ENCODE measurements around the gene PRPF19.

DNA sequence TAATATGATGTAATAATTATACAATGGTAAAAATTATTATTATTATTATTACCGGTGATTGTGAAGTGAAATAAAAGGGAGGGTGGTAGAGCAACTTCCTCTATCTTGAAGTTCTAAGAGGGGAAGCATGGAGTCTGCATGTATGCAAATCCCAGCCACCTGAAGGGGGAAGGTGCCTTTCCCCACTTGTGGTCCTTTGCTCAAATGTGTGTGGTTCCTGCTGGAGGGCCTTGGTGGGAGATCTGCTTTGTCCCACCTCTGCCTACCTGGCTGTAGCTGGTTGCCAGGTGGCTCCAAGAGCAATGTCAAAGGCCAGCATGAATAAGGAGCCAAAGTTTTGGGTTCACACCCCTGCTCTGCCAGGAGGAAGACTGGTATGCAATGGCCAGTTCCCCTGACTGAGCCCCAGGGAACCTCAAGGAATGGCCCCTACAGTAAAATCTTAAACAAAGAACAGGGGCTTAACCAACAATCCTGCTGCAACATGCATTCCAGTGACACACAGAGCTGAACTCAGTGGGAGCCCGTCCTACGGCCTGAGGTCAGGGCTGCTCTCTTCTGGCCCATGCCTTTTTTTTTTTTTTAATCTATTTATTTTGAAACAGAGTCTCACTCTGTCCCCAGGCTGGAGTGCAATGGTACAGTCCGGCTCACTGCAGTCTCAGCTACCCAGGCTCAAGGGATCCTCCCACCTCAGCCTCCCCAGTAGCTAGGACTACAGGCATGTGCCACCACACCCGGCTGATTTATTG, 26.4 kb upstream of the PRPF19 start:
- TF ChIP-seq, protein P1, sequence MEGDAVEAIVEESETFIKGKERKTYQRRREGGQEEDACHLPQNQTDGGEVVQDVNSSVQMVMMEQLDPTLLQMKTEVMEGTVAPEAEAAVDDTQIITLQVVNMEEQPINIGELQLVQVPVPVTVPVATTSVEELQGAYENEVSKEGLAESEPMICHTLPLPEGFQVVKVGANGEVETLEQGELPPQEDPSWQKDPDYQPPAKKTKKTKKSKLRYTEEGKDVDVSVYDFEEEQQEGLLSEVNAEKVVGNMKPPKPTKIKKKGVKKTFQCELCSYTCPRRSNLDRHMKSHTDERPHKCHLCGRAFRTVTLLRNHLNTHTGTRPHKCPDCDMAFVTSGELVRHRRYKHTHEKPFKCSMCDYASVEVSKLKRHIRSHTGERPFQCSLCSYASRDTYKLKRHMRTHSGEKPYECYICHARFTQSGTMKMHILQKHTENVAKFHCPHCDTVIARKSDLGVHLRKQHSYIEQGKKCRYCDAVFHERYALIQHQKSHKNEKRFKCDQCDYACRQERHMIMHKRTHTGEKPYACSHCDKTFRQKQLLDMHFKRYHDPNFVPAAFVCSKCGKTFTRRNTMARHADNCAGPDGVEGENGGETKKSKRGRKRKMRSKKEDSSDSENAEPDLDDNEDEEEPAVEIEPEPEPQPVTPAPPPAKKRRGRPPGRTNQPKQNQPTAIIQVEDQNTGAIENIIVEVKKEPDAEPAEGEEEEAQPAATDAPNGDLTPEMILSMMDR (IDR thresholded peaks at IDR 0.05) = no peak
- TF ChIP-seq POLR2A (IDR thresholded peaks at IDR 0.05) = no peak
